ENCODE measurements around the gene KMT2D. TPM values are rescaled to one million over a fixed set of nuclear protein-coding genes. Genes with fewer than 3 reads are reported as not detected.
A peak's percentile ranks its signal among the peaks of the same experiment; 100 is the strongest.
"Not testable (repeated sequence)": the region's sequence is repeated elsewhere in the genome, so short reads cannot be mapped to it uniquely, and the experiment has no call there.

KMT2D gene
- total RNA-seq, 1 experiment from 2014 or later, result 17.0 TPM

- DNase-seq (ENCODE audit: low read depth), result no peak
These were observed 29.5 kb upstream of the KMT2D start for GRCh38 chr12:49089821-49090773.

GRCh38 chr12:49088932-49089330 is 28.3 kb upstream of the KMT2D start:
- DNase-seq (ENCODE audit: low read depth), result no peak

- peak; percentile 94 for DNase-seq (ENCODE audit: low read depth)
These were observed 27.7 kb upstream of the KMT2D start for GRCh38 chr12:49088150-49088931.

- no peak for DNase-seq (ENCODE audit: low read depth)
These were observed 25.5 kb upstream of the KMT2D start for GRCh38 chr12:49086116-49086515.

GRCh38 chr12:49084438-49084837 is 23.8 kb upstream of the KMT2D start:
- DNase-seq (ENCODE audit: low read depth), result no peak

GRCh38 chr12:49079793-49080192 is 19.2 kb upstream of the KMT2D start:
- DNase-seq (ENCODE audit: low read depth), result no peak

- DNase-seq (ENCODE audit: low read depth), result no peak
These were observed 10.4 kb upstream of the KMT2D start for GRCh38 chr12:49070971-49071370.

GRCh38 chr12:49069507-49070346 is 9.1 kb upstream of the KMT2D start, which contains the start of gene RHEBL1:
RHEBL1 (minus strand) TSS chr12:49069979; CDS start chr12:49069785, 194 bp downstream.
- peak; percentile 98 for DNase-seq (ENCODE audit: low read depth)

GRCh38 chr12:49068879-49069506 is 8.4 kb upstream of the KMT2D start:
- no peak for DNase-seq (ENCODE audit: low read depth)

GRCh38 chr12:49066120-49066519 is 5.5 kb upstream of the KMT2D start:
- DNase-seq (ENCODE audit: low read depth), result no peak

- no peak for DNase-seq (ENCODE audit: low read depth)
These were observed 4.2 kb upstream of the KMT2D start for GRCh38 chr12:49064767-49065152.

GRCh38 chr12:49061916-49062315 is 1.3 kb upstream of the KMT2D start:
- DNase-seq (ENCODE audit: low read depth), result not testable (repeated sequence)

GRCh38 chr12:49061157-49061650 is 610 bp upstream of the KMT2D start:
- no peak for DNase-seq (ENCODE audit: low read depth)

- no peak for DNase-seq (ENCODE audit: low read depth)
These were observed 1.1 kb downstream of the KMT2D start for GRCh38 chr12:49059299-49060171.

- no peak for DNase-seq (ENCODE audit: low read depth)
These were observed 1.6 kb downstream of the KMT2D start for GRCh38 chr12:49059045-49059298.

GRCh38 chr12:49058366-49059044 is 2.1 kb downstream of the KMT2D start:
- no peak for DNase-seq (ENCODE audit: low read depth)

- DNase-seq (ENCODE audit: low read depth), result no peak
These were observed 2.7 kb downstream of the KMT2D start for GRCh38 chr12:49057888-49058287.

- peak; percentile 79 for DNase-seq (ENCODE audit: low read depth)
These were observed 4.4 kb downstream of the KMT2D start for GRCh38 chr12:49055978-49056754.

GRCh38 chr12:49055092-49055491 is 5.5 kb downstream of the KMT2D start:
- DNase-seq (ENCODE audit: low read depth), result no peak
